Upper lobe of right lung (tissue), 1 donor: ENCODE data around the gene GPSM1. TPM values are rescaled to one million over a fixed set of nuclear protein-coding genes. Genes with fewer than 3 reads are reported as not detected.
"Not testable (repeated sequence)": the region's sequence is repeated elsewhere in the genome, so short reads cannot be mapped to it uniquely, and the experiment has no call there.

ENCODE experiments used
- ATAC-seq: fragments of 200-7000 bp; cut with Tn5 transposase; one replicate; pipeline ENCODE4 v1.9.1; 2020; ENCODE audit warnings: mild to moderate bottlenecking, moderate library complexity
- DNase-seq: peaks from one replicate; pipeline ENCODE4 v3.0.0-alpha.2; 2020
- H3K27ac ChIP-seq: fragments of 200-600 bp; one replicate; pipeline ENCODE4 v1.8.0; 2022
- H3K27me3 ChIP-seq: fragments of 200-600 bp; one replicate; pipeline ENCODE4 v1.8.0; 2022; ENCODE audit warnings: mild to moderate bottlenecking
- H3K36me3 ChIP-seq: fragments of 200-600 bp; one replicate; pipeline ENCODE4 v1.8.0; 2022
- H3K4me1 ChIP-seq: fragments of 200-600 bp; one replicate; pipeline ENCODE4 v1.8.0; 2022
- H3K4me3 ChIP-seq: fragments of 200-600 bp; one replicate; pipeline ENCODE4 v1.8.0; 2022; ENCODE audit warnings: mild to moderate bottlenecking
- H3K9me3 ChIP-seq: fragments of 200-600 bp; one replicate; pipeline ENCODE4 v1.8.0; 2022
- intact Hi-C: fragments of 100-400 bp; cut with DNase I; formaldehyde crosslinking; loops from one replicate; pipeline ENCODE4 v1.11.0; 2022
- total RNA-seq: library from RNA; stranded (reverse); fragmentation: NEBNext Ultra II Directional; extraction: Animal tissue kit (Norgen Biotek cat#: 25700); gene quantifications from one replicate; pipeline ENCODE4 v1.2.1, GENCODE V29; 2021
- TF ChIP-seq, protein P1 (sequence below): fragments of 200-600 bp; IDR thresholded peaks from one replicate; pipeline ENCODE4 v1.8.0; 2022; ENCODE audit warnings: antibody characterized with exemption
- donor health status: DM: no; HTN: yes; CAD: no; lungs with severe emphysema.

The GPSM1 gene
- total RNA-seq, 1 donor from 2014 or later = 27.3 TPM

GRCh38 chr9:136318776-136319241 lies 8.5 kb upstream of the GPSM1 start:
- intact Hi-C loops = no loop called here
- no peaks in the 10 kb centered on the region for H3K9me3 ChIP-seq
- no peaks in the 10 kb centered on the region for H3K4me1 ChIP-seq
- no peak overlapping the region for H3K4me3 ChIP-seq
- ATAC-seq (no peak), DNase-seq (no peak)
- no peak overlapping the region for H3K27ac ChIP-seq
- TF ChIP-seq, protein P1, sequence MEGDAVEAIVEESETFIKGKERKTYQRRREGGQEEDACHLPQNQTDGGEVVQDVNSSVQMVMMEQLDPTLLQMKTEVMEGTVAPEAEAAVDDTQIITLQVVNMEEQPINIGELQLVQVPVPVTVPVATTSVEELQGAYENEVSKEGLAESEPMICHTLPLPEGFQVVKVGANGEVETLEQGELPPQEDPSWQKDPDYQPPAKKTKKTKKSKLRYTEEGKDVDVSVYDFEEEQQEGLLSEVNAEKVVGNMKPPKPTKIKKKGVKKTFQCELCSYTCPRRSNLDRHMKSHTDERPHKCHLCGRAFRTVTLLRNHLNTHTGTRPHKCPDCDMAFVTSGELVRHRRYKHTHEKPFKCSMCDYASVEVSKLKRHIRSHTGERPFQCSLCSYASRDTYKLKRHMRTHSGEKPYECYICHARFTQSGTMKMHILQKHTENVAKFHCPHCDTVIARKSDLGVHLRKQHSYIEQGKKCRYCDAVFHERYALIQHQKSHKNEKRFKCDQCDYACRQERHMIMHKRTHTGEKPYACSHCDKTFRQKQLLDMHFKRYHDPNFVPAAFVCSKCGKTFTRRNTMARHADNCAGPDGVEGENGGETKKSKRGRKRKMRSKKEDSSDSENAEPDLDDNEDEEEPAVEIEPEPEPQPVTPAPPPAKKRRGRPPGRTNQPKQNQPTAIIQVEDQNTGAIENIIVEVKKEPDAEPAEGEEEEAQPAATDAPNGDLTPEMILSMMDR = no peak
- no peaks in the 10 kb centered on the region for H3K27me3 ChIP-seq
- H3K36me3 ChIP-seq = no peaks in the 10 kb centered on the region

GRCh38 chr9:136319244-136319643 lies 8.1 kb upstream of the GPSM1 start:
- H3K27ac ChIP-seq, H3K9me3 ChIP-seq, H3K36me3 ChIP-seq, H3K4me1 ChIP-seq, ATAC-seq, DNase-seq, H3K4me3 ChIP-seq, intact Hi-C loops, H3K27me3 ChIP-seq: not testable (repeated sequence)

- ATAC-seq, H3K27me3 ChIP-seq, H3K36me3 ChIP-seq, H3K27ac ChIP-seq, DNase-seq, intact Hi-C loops, H3K4me3 ChIP-seq, H3K4me1 ChIP-seq, H3K9me3 ChIP-seq: not testable (repeated sequence)
Observed at GRCh38 chr9:136319955-136320354, 7.4 kb upstream of the GPSM1 start.

DNA sequence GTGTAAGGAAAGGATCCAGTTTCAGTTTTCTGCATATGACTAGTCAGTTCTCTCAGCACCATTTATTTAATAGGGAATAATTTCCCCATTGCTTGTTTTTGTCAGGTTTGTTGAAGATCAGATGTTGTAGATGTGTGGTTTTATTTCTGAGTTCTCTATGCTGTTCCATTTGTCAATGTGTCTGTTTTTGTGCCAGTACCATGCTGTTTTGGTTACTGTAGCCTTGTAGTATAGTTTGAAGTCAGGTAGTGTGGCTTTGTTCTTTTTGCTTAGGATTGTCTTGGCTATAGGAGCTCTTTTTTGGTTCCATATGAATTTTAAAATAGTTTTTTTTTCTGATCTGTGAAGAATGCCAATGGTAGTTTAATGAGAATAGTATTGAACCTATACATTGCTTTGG lies 6.4 kb upstream of the GPSM1 start:
- H3K27me3 ChIP-seq, ATAC-seq, H3K9me3 ChIP-seq, H3K27ac ChIP-seq, intact Hi-C loops, DNase-seq, H3K4me1 ChIP-seq, H3K4me3 ChIP-seq, H3K36me3 ChIP-seq: not testable (repeated sequence)

- intact Hi-C loops = no loop called here
- Histone ChIP-seq H3K36me3 (no peaks in the 10 kb centered on the region), H3K4me3 (no peak overlapping the region), H3K27me3 (no peaks in the 10 kb centered on the region), H3K4me1 (peaks cover 8% of the 10 kb centered on the region), H3K9me3 (no peaks in the 10 kb centered on the region), H3K27ac (no peak overlapping the region)
- TF ChIP-seq, protein P1 = no peak
- ATAC-seq = no peak
- no peak for DNase-seq
Observed at GRCh38 chr9:136321561-136321960, 5.8 kb upstream of the GPSM1 start.

GRCh38 chr9:136322756-136323330 lies 4.5 kb upstream of the GPSM1 start:
- intact Hi-C loops = no loop called here
- Histone ChIP-seq H3K4me1 (peaks cover 15% of the 10 kb centered on the region), H3K27me3 (no peaks in the 10 kb centered on the region), H3K4me3 (no peak overlapping the region), H3K27ac (no peak overlapping the region), H3K36me3 (no peaks in the 10 kb centered on the region), H3K9me3 (no peaks in the 10 kb centered on the region)
- TF ChIP-seq, protein P1 = no peak
- ATAC-seq (no peak), DNase-seq (no peak)

DNA sequence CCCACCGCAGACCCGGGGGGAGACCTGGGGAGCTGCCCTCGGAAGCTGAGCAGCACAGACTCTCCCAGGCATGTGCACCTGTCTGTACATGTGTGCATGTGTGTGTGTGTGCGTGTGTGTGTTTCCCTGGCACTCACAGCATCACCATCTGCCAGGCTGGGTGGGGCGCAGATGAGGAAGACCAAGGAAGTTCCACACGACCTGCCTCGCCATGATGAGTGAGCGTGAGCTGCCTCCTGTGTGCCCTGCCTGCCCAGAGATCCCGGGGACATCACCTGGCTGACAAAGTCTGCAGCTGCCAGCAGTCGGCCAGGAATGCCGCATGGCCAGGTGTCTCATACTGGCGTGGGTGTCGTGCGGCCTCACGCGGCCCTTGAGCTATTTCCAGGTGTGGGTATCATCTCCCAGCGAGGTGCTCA lies 4.0 kb upstream of the GPSM1 start:
- H3K27ac ChIP-seq = no peak overlapping the region
- no peak for DNase-seq
- no peak for ATAC-seq

More for the DNA sequence above, 4.0 kb upstream of the GPSM1 start:
- Histone ChIP-seq H3K27me3 (no peaks in the 10 kb centered on the region), H3K4me1 (peaks cover 20% of the 10 kb centered on the region), H3K9me3 (no peaks in the 10 kb centered on the region), H3K4me3 (no peak overlapping the region), H3K36me3 (no peaks in the 10 kb centered on the region)
- intact Hi-C loops = no loop called here
- TF ChIP-seq, protein P1 = no peak
